ENCODE data around the gene HAO2.

DNA sequence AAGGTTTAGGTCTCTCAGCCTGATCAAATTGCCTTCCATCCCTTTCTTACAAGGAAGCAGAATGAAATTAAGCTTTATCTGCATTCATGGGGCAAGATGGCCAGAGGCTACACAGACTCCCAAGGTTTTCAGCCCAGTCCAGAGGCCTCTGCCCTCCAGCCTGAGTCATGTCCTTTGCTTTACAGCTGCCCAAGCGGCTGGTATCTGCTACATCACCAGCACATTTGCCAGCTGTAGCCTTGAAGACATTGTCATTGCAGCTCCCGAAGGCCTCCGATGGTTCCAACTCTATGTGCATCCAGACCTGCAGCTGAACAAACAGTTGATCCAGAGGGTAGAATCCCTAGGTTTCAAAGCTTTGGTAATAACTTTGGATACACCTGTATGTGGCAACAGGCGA is 16.0 kb downstream of the HAO2 start:
- TF ChIP-seq, protein P1, sequence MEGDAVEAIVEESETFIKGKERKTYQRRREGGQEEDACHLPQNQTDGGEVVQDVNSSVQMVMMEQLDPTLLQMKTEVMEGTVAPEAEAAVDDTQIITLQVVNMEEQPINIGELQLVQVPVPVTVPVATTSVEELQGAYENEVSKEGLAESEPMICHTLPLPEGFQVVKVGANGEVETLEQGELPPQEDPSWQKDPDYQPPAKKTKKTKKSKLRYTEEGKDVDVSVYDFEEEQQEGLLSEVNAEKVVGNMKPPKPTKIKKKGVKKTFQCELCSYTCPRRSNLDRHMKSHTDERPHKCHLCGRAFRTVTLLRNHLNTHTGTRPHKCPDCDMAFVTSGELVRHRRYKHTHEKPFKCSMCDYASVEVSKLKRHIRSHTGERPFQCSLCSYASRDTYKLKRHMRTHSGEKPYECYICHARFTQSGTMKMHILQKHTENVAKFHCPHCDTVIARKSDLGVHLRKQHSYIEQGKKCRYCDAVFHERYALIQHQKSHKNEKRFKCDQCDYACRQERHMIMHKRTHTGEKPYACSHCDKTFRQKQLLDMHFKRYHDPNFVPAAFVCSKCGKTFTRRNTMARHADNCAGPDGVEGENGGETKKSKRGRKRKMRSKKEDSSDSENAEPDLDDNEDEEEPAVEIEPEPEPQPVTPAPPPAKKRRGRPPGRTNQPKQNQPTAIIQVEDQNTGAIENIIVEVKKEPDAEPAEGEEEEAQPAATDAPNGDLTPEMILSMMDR (IDR thresholded peaks at IDR 0.05), result no peak
- TF ChIP-seq EP300 (IDR thresholded peaks at IDR 0.05), result no peak
- no peak for TF ChIP-seq POLR2AphosphoS5 (IDR thresholded peaks at IDR 0.05)
- TF ChIP-seq POLR2A (IDR thresholded peaks at IDR 0.05), result no peak
